Esophagus squamous epithelium (tissue), 5 donors: ENCODE results near the gene ZCCHC7. TPM values are rescaled to one million over a fixed set of nuclear protein-coding genes. Genes with fewer than 3 reads are reported as not detected.
"Not testable (repeated sequence)": the region's sequence is repeated elsewhere in the genome, so short reads cannot be mapped to it uniquely, and the experiment has no call there.

ENCODE experiments used
- DNase-seq: peaks from one replicate; lab custom pipeline; 2025; lab: John Stamatoyannopoulos, UW
- H3K27ac ChIP-seq, 4 donors: fragments of 200-600 bp; sonication (generic); one replicate each; pipeline ENCODE4 v1.5.1; 2016 to 2019; ENCODE audit warnings: mild to moderate bottlenecking in 1 of 4
- H3K27me3 ChIP-seq, 4 donors: fragments of 200-600 bp; sonication (generic); 1 replicate in 3 of 4; 2 replicates in 1 of 4; pipeline versions ENCODE4 v1.5.1 to v1.6.0; 2017 to 2021; ENCODE audit warnings: antibody characterized with exemption in 1 of 4
- H3K36me3 ChIP-seq, 3 donors: fragments of 200-600 bp; sonication (generic); one replicate each; pipeline ENCODE4 v1.5.1; 2016 to 2019
- H3K4me1 ChIP-seq, 3 donors: fragments of 200-600 bp; sonication (generic); one replicate each; pipeline ENCODE4 v1.5.1; 2017 to 2019
- H3K4me3 ChIP-seq, 4 donors: fragments of 200-600 bp; sonication (generic); 1 replicate in 3 of 4; 2 replicates in 1 of 4; pipeline ENCODE4 v1.5.1; 2016 to 2019; ENCODE audit warnings: mild to moderate bottlenecking in 2 of 4, moderate library complexity in 1 of 4
- H3K9me3 ChIP-seq, 3 donors: fragments of 200-600 bp; sonication (generic); one replicate each; pipeline ENCODE4 v1.5.1; 2016 to 2019
- POLR2A ChIP-seq, 4 donors: fragments of 450-650 bp; IDR thresholded peaks; one replicate each; pipeline ENCODE4 v1.6.1; 2017; ENCODE audit warnings: antibody characterized with exemption in 4 of 4, mild to moderate bottlenecking in 4 of 4, moderate library complexity in 3 of 4
- WGBS, 2 donors: methylation state at CpG; one replicate each; pipeline ENCODE4 v1.1.5; 2018; 5-methylcytosine and 5-hydroxymethylcytosine counted together
- intact Hi-C: fragments of 100-400 bp; cut with DNase I; formaldehyde crosslinking; loops from one replicate; pipeline ENCODE4 v1.15.0; 2022
- total RNA-seq, 4 donors: library from RNA; depleted of rRNA; stranded (reverse); fragments of >200 nt; gene quantifications; one replicate each; pipeline ENCODE4 v1.1.0, GENCODE V29; 2016
- TF ChIP-seq, protein P1 (sequence below), 6 experiments: fragments of 450-650 bp in 4 of 6; fragments of 200-600 bp in 2 of 6; sonication (generic) in 2 of 6; IDR thresholded peaks; one replicate each; pipeline ENCODE4 v1.5.1; 2016 to 2019; ENCODE audit warnings: antibody characterized with exemption in 6 of 6, mild to moderate bottlenecking in 4 of 6, moderate library complexity in 4 of 6
- donor health status: DM: yes; HTN: yes; CAD: no.

Gene ZCCHC7
- total RNA-seq, 4 donors from 2014 or later = 6.1 to 21.6 (median 13.0) TPM

DNA sequence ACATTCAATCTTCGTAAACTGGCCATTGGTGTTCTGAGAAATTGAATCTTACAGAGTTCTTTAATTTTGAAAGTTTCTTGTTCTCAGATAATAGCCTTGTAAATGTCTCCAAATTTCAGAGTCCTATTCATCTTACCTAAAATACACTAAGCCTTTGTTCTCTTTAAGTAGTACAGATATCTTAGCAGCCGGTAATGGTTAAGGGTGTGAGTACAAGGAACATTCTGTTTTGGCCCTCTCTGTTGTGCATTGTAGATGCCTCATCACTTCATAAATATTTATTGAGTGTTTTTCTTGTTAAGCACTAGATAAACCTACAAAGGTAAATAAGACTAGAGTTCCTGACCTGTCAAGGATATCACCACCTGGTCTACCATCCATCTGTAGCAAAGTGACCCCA is 35.2 kb downstream of the ZCCHC7 start:
- no peaks in the 10 kb centered on the region for H3K4me1 ChIP-seq
- no peak overlapping the region for H3K27ac ChIP-seq
- H3K36me3 ChIP-seq = peaks cover 0 to 30% (median 0%) of the 10 kb centered on the region in 3 donors
- no peaks in the 10 kb centered on the region for H3K27me3 ChIP-seq
- H3K4me3 ChIP-seq = no peak overlapping the region
- intact Hi-C loops = no loop called here
- TF ChIP-seq, protein P1, sequence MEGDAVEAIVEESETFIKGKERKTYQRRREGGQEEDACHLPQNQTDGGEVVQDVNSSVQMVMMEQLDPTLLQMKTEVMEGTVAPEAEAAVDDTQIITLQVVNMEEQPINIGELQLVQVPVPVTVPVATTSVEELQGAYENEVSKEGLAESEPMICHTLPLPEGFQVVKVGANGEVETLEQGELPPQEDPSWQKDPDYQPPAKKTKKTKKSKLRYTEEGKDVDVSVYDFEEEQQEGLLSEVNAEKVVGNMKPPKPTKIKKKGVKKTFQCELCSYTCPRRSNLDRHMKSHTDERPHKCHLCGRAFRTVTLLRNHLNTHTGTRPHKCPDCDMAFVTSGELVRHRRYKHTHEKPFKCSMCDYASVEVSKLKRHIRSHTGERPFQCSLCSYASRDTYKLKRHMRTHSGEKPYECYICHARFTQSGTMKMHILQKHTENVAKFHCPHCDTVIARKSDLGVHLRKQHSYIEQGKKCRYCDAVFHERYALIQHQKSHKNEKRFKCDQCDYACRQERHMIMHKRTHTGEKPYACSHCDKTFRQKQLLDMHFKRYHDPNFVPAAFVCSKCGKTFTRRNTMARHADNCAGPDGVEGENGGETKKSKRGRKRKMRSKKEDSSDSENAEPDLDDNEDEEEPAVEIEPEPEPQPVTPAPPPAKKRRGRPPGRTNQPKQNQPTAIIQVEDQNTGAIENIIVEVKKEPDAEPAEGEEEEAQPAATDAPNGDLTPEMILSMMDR (IDR thresholded peaks at IDR 0.05) = no peak
- TF ChIP-seq POLR2A (IDR thresholded peaks at IDR 0.05) = no peak
- WGBS, 2 donors = 93% methylated on average over 2 of the region's 2 CpGs
- no peak for DNase-seq
- H3K9me3 ChIP-seq = no peaks in the 10 kb centered on the region

DNA sequence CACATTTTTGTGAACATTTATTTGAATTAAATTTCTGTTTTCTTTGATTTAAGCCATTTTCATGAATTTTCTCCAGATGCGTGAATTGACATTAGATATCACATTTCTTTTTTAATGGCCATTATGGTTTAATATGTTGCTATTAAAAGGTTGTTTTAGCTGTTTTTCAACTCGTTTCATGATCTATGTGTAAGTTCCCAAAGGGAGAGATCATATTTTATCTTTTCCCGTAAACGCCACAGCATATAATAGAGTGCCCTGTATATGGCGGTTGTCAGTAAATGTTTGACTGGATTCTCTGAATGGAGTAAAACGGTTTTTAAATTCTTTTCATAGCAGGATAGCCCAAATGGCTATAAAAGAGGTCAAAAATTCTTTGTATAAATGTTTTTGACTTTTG is 35.8 kb downstream of the ZCCHC7 start:
- intact Hi-C loops = no loop called here
- Histone ChIP-seq H3K9me3 (no peaks in the 10 kb centered on the region), H3K4me1 (no peaks in the 10 kb centered on the region), H3K4me3 (no peak overlapping the region), H3K36me3 (peaks cover 0 to 36% (median 0%) of the 10 kb centered on the region in 3 donors), H3K27ac (no peak overlapping the region), H3K27me3 (no peaks in the 10 kb centered on the region)
- TF ChIP-seq, protein P1 (IDR thresholded peaks at IDR 0.05) = no peak
- TF ChIP-seq POLR2A (IDR thresholded peaks at IDR 0.05) = no peak
- DNase-seq = no peak
- 94 to 95% methylated on average over 6 of the region's 6 CpGs for WGBS, 2 donors

DNA sequence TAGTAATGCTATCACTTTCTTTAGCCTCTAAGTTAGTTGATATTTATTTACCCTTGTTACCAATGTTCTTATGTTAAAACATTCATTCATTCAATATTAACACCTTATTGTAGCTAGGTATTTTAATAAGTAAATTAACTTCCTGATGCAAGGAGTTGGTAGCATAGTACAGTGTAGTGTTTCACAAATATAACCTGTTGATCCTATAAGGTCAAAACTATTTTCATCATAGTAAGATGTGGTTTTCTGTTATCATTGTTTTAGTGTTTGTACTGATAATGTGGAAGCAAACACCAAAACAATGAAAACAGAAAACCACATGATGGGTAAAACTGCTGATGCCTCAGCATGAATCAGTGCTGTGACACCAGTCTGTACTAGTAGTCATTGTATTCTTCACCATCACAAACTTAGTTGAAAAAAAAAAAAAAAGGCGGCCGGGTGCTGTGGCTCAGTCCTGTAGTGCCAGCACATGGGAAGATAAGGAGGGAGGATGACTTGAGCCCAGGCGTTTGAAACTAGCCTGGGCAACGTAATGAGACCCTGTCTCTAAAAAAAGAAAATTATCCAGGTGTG is 36.5 kb downstream of the ZCCHC7 start:
- Histone ChIP-seq H3K4me1 (no peaks in the 10 kb centered on the region), H3K27me3 (no peaks in the 10 kb centered on the region), H3K4me3 (no peak overlapping the region), H3K36me3 (peaks cover 0 to 43% (median 0%) of the 10 kb centered on the region in 3 donors), H3K9me3 (no peaks in the 10 kb centered on the region), H3K27ac (no peak overlapping the region)
- DNase-seq = no peak
- intact Hi-C loops = no loop called here
- 86 to 96% methylated on average over 4 of the region's 4 CpGs for WGBS, 2 donors
- TF ChIP-seq, protein P1 (IDR thresholded peaks at IDR 0.05) = no peak
- TF ChIP-seq POLR2A (IDR thresholded peaks at IDR 0.05) = no peak

DNA sequence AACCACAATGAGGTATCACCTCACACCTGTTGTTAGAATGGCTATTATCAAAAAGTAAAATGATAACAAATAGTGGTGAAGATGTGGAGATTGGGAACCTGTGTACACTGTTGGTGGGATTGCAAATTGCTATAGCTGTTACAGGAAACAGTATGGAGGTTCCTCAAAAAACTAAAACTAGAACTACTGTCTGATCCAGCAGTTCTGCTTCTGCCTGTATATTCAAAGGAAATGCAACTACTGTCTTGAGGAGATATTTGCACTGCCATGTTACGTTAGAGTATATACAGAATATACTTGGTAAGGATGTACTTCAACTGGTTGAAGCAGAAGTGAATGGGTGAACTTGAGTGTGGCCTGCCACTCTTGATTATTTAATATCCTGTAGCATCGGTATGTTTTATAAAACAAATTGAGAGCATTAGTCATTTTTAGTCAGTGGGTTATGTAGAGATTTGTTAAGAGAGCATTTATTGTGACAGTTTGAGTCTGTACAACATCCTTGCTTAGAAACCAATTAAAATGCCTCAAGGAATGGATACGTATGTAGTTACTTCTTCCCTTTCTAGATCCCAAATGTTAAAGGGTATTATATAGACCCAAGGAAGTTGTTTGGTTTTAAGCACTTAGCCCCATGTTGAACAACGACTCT is 37.5 kb downstream of the ZCCHC7 start:
- TF ChIP-seq, protein P1 (IDR thresholded peaks at IDR 0.05) = no peak
- TF ChIP-seq POLR2A (IDR thresholded peaks at IDR 0.05) = no peak
- H3K36me3 ChIP-seq = peaks cover 0 to 48% (median 0%) of the 10 kb centered on the region in 3 donors
- intact Hi-C loops = no loop called here
- no peaks in the 10 kb centered on the region for H3K9me3 ChIP-seq
- DNase-seq = no peak
- 80 to 85% methylated on average over 4 of the region's 4 CpGs for WGBS, 2 donors
- H3K4me1 ChIP-seq = no peaks in the 10 kb centered on the region
- no peaks in the 10 kb centered on the region for H3K27me3 ChIP-seq
- H3K27ac ChIP-seq = no peak overlapping the region
- no peak overlapping the region for H3K4me3 ChIP-seq

DNA sequence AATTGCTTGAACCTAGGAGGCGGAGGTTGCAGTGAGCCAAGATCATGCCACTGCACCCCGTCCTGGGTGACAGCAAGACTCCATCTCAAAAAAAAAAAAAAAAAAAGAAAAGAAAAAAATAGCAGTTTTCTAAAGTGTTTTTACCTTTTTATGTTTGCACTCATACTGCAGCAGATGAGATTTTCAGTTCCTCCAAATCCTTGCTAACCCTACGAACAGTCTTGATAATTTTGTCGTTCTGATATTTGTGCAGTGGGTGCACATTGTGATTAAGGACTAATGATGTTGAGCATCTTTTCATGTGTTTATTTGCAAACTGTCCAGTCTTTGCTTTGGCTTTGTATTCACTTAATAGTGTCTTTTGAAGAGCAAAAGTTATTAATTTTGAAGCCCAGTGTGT is 42.9 kb downstream of the ZCCHC7 start:
- no peak overlapping the region for H3K27ac ChIP-seq
- DNase-seq = no peak
- H3K36me3 ChIP-seq = peaks cover 0 to 40% (median 0%) of the 10 kb centered on the region in 3 donors
- no peaks in the 10 kb centered on the region for H3K27me3 ChIP-seq
- no peaks in the 10 kb centered on the region for H3K9me3 ChIP-seq
- no peak overlapping the region for H3K4me3 ChIP-seq
- intact Hi-C loops = no loop called here
- no peaks in the 10 kb centered on the region for H3K4me1 ChIP-seq
- WGBS, 2 donors = 90 to 95% methylated on average over 4 of the region's 4 CpGs
- TF ChIP-seq, protein P1 (IDR thresholded peaks at IDR 0.05) = no peak
- TF ChIP-seq POLR2A (IDR thresholded peaks at IDR 0.05) = no peak

DNA sequence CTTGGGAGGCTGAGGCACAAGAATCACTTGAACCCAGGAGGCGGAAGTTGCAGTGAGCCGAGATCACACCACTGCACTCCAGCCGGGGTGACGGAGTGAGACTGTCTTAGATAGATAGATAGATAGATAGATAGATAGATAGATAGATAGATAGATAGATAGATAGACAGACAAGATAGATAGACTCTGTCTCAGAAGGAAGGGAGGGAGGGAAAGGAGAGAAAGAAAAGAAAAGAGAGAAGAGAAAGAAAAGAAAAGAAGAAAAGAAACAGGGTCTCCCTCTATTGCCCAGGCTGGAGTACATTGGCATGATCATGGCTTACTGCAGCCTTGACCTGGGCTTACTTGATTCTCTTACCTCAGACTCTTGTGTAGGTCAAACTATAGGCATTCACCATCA is 44.0 kb downstream of the ZCCHC7 start:
- DNase-seq, H3K27ac ChIP-seq, H3K4me3 ChIP-seq, H3K27me3 ChIP-seq, intact Hi-C loops, H3K4me1 ChIP-seq, H3K9me3 ChIP-seq: not testable (repeated sequence)
- 96 to 100% methylated on average over 4 of the region's 4 CpGs for WGBS, 2 donors
- peaks cover 0 to 40% (median 0%) of the 10 kb centered on the region in 3 donors for H3K36me3 ChIP-seq
